Fibroblast of peridontal ligament (primary cell): ENCODE results near the gene OGN.

Source experiments
- DNase-seq: peaks from one replicate; pipeline ENCODE4 v3.0.0-alpha.2; 2010; ENCODE audit errors: extremely low read depth

OGN gene

GRCh38 chr9:92405818-92406217 is 1.4 kb upstream of the OGN start:
- DNase-seq = no peak

- DNase-seq = no peak
These were observed 1.3 kb downstream of the OGN start for GRCh38 chr9:92402826-92403745.

- no peak for DNase-seq
These were observed 2.0 kb downstream of the OGN start for GRCh38 chr9:92402360-92402759.

- DNase-seq = no peak
These were observed 6.5 kb downstream of the OGN start for GRCh38 chr9:92397853-92398252.

- DNase-seq = no peak
These were observed 8.8 kb downstream of the OGN start for GRCh38 chr9:92395617-92396016.

- peak; percentile 70 for DNase-seq
These were observed 10.7 kb downstream of the OGN start for GRCh38 chr9:92393686-92394085.

GRCh38 chr9:92392690-92393089 is 11.7 kb downstream of the OGN start:
- no peak for DNase-seq

GRCh38 chr9:92385953-92386352 is 18.4 kb downstream of the OGN start:
- no peak for DNase-seq

- no peak for DNase-seq
These were observed 18.9 kb downstream of the OGN start for GRCh38 chr9:92385477-92385876.

- no peak for DNase-seq
These were observed 19.4 kb downstream of the OGN start for GRCh38 chr9:92385001-92385400.

GRCh38 chr9:92384375-92384774 is 20.0 kb downstream of the OGN start:
- peak; percentile 40 for DNase-seq

- no peak for DNase-seq
These were observed 22.6 kb downstream of the OGN start for GRCh38 chr9:92381775-92382174.

GRCh38 chr9:92380603-92381002 is 23.8 kb downstream of the OGN start:
- DNase-seq = no peak

GRCh38 chr9:92378865-92379560 is 25.4 kb downstream of the OGN start:
- no peak for DNase-seq

GRCh38 chr9:92377876-92378275 is 26.5 kb downstream of the OGN start:
- DNase-seq = no peak

GRCh38 chr9:92373167-92373566 is 31.2 kb downstream of the OGN start:
- no peak for DNase-seq

GRCh38 chr9:92369075-92369474 is 35.3 kb downstream of the OGN start:
- no peak for DNase-seq

GRCh38 chr9:92360083-92360482 is 44.3 kb downstream of the OGN start:
- DNase-seq = no peak

- DNase-seq = no peak
These were observed 44.9 kb downstream of the OGN start for GRCh38 chr9:92359394-92359995.

GRCh38 chr9:92353051-92353450 is 51.3 kb downstream of the OGN start:
- DNase-seq = no peak

- DNase-seq = no peak
These were observed 53.6 kb downstream of the OGN start for GRCh38 chr9:92350740-92351133.
